ENCODE results near the gene SBNO1.
A peak's percentile ranks its signal among the peaks of the same experiment; 100 is the strongest.
"Not testable (repeated sequence)": the region's sequence is repeated elsewhere in the genome, so short reads cannot be mapped to it uniquely, and the experiment has no call there.

The SBNO1 gene

GRCh38 chr12:123388951-123389559 is 24.4 kb upstream of the SBNO1 start:
- DNase-seq (ENCODE audit: low read depth in 3 of 3) = no peak

- peak; percentile 39 to 69 (median 47) for DNase-seq (ENCODE audit: low read depth in 3 of 3)
These were observed 23.7 kb upstream of the SBNO1 start for GRCh38 chr12:123388177-123388950.

GRCh38 chr12:123387508-123388176 is 23.0 kb upstream of the SBNO1 start:
- no peak for DNase-seq (ENCODE audit: low read depth in 3 of 3)

GRCh38 chr12:123385536-123385935 is 20.9 kb upstream of the SBNO1 start:
- not testable (repeated sequence) for DNase-seq (ENCODE audit: low read depth in 3 of 3)

GRCh38 chr12:123384994-123385376 is 20.3 kb upstream of the SBNO1 start:
- DNase-seq (ENCODE audit: low read depth in 3 of 3) = no peak

- peak in 1 of 3 donors; percentile 11 for DNase-seq (ENCODE audit: low read depth in 3 of 3)
These were observed 19.8 kb upstream of the SBNO1 start for GRCh38 chr12:123384318-123384993.

- no peak for DNase-seq (ENCODE audit: low read depth in 3 of 3)
These were observed 18.0 kb upstream of the SBNO1 start for GRCh38 chr12:123382684-123383083.

GRCh38 chr12:123379391-123379790 is 14.7 kb upstream of the SBNO1 start:
- DNase-seq (ENCODE audit: low read depth in 3 of 3) = no peak

- DNase-seq (ENCODE audit: low read depth in 3 of 3) = not testable (repeated sequence)
These were observed 7.8 kb upstream of the SBNO1 start for GRCh38 chr12:123372415-123372814.

GRCh38 chr12:123371667-123372368 is 7.2 kb upstream of the SBNO1 start:
- DNase-seq (ENCODE audit: low read depth in 3 of 3) = not testable (repeated sequence)

- no peak for DNase-seq (ENCODE audit: low read depth in 3 of 3)
These were observed 4.6 kb upstream of the SBNO1 start for GRCh38 chr12:123369229-123369628.

GRCh38 chr12:123368431-123368830 is 3.8 kb upstream of the SBNO1 start:
- DNase-seq (ENCODE audit: low read depth in 3 of 3) = not testable (repeated sequence)

- DNase-seq (ENCODE audit: low read depth in 3 of 3) = no peak
These were observed 2.9 kb upstream of the SBNO1 start for GRCh38 chr12:123367511-123367910.

GRCh38 chr12:123365025-123365917 is 624 bp upstream of the SBNO1 start:
- peak; percentile 89 to 96 (median 95) for DNase-seq (ENCODE audit: low read depth in 3 of 3)

GRCh38 chr12:123363740-123364531 is 711 bp downstream of the SBNO1 start:
- DNase-seq (ENCODE audit: low read depth in 3 of 3) = peak in 1 of 3 donors; percentile 19

- no peak for DNase-seq (ENCODE audit: low read depth in 3 of 3)
These were observed 1.3 kb downstream of the SBNO1 start for GRCh38 chr12:123363390-123363739.

- DNase-seq (ENCODE audit: low read depth in 3 of 3) = no peak
These were observed 6.6 kb downstream of the SBNO1 start for GRCh38 chr12:123358035-123358434.

GRCh38 chr12:123356159-123356670 is 8.4 kb downstream of the SBNO1 start:
- DNase-seq (ENCODE audit: low read depth in 3 of 3) = no peak

GRCh38 chr12:123354600-123354999 is 10.0 kb downstream of the SBNO1 start:
- DNase-seq (ENCODE audit: low read depth in 3 of 3) = no peak

GRCh38 chr12:123351349-123351748 is 13.3 kb downstream of the SBNO1 start:
- no peak for DNase-seq (ENCODE audit: low read depth in 3 of 3)
